Measurements from ENCODE around the gene AFF3.

- no peak for TF ChIP-seq SUZ12 (IDR thresholded peaks at IDR 0.05)
- TF ChIP-seq BHLHE40 (IDR thresholded peaks at IDR 0.05; ENCODE audit: borderline replicate concordance): no peak
- TF ChIP-seq FOXM1 (IDR thresholded peaks at IDR 0.05; ENCODE audit: borderline replicate concordance): no peak
- no peak for TF ChIP-seq HDGF (IDR thresholded peaks at IDR 0.05; ENCODE audit: borderline replicate concordance)
- no peak for TF ChIP-seq ARNT (IDR thresholded peaks at IDR 0.05)
- TF ChIP-seq L3MBTL2 (conservative IDR thresholded peaks at IDR 0.05): no peak
- TF ChIP-seq ELF4 (IDR thresholded peaks at IDR 0.05): no peak
- TF ChIP-seq ZNF384 (IDR thresholded peaks at IDR 0.05): no peak
Measured at GRCh38 chr2:99842451-99842850, 299.9 kb downstream of the AFF3 start.

Data from HEK293T (cell line).